Tibial nerve (tissue), 4 donors: ENCODE data around the gene RAI1.

Experiments
- CTCF ChIP-seq, 5 experiments: fragments of 200-600 bp in 3 of 5; fragments of 450-650 bp in 2 of 5; sonication (generic) in 3 of 5; IDR thresholded peaks; one replicate each; pipeline ENCODE4 v1.5.1; 2016 to 2019; ENCODE audit warnings: antibody characterized with exemption in 5 of 5, mild to moderate bottlenecking in 3 of 5, moderate library complexity in 2 of 5
- EP300 ChIP-seq, 2 donors: sonication (generic); formaldehyde crosslinking; IDR thresholded peaks; one replicate each; pipeline ENCODE4 v1.6.1; 2017; ENCODE audit warnings: antibody characterized with exemption in 2 of 2, mild to moderate bottlenecking in 1 of 2
- POLR2A ChIP-seq, 2 donors: fragments of 450-650 bp; IDR thresholded peaks; one replicate each; pipeline ENCODE4 v1.6.1; 2017; ENCODE audit warnings: antibody characterized with exemption in 2 of 2, mild to moderate bottlenecking in 2 of 2, moderate library complexity in 2 of 2

GRCh38 chr17:17694169-17695081 is 13.2 kb downstream of the RAI1 start:
- TF ChIP-seq CTCF (IDR thresholded peaks at IDR 0.05), result peak in 1 of 5 experiments; percentile 40
- peak; percentile 20 to 77 for TF ChIP-seq POLR2A (IDR thresholded peaks at IDR 0.05)
- TF ChIP-seq EP300 (IDR thresholded peaks at IDR 0.05), result peak; percentile 34 to 79
